Body of pancreas (tissue), 4 donors: ENCODE data around the gene KRTAP2-4. TPM values are rescaled to one million over a fixed set of nuclear protein-coding genes. Genes with fewer than 3 reads are reported as not detected.
"Not testable (repeated sequence)": the region's sequence is repeated elsewhere in the genome, so short reads cannot be mapped to it uniquely, and the experiment has no call there.

Experiments
- ATAC-seq: fragments of 150-250 bp; one replicate; pipeline ENCODE4 v1.9.1; 2016
- DNase-seq, 4 donors: peaks; one replicate each; pipeline ENCODE4 v3.0.0-alpha.2; 2019
- H3K27ac ChIP-seq, 4 donors: fragments of 200-600 bp; sonication (generic); 1 replicate in 3 of 4; 2 replicates in 1 of 4; pipeline versions ENCODE4 v1.5.1 to v1.6.1; 2016 to 2019; ENCODE audit warnings: mild to moderate bottlenecking in 1 of 4, mixed read lengths in 1 of 4, moderate library complexity in 1 of 4
- H3K27me3 ChIP-seq, 2 donors: fragments of 200-600 bp; sonication (generic); one replicate each; pipeline ENCODE4 v1.6.0; 2016; ENCODE audit warnings: mild to moderate bottlenecking in 1 of 2
- H3K36me3 ChIP-seq, 2 donors: fragments of 200-600 bp; sonication (generic); replicated peaks in 1 of 2; 2 replicates each; pipeline ENCODE4 v1.5.1; 2016; ENCODE audit warnings: low read depth in 2 of 2; ENCODE audit not compliant: insufficient read depth in 1 of 2
- H3K4me1 ChIP-seq: fragments of 200-600 bp; sonication (generic); one replicate; pipeline ENCODE4 v1.6.0; 2016
- H3K4me3 ChIP-seq, 2 donors: fragments of 200-600 bp; sonication (generic); 1 replicate in 1 of 2; 2 replicates in 1 of 2; pipeline ENCODE4 v1.5.1; 2016 to 2019
- H3K9me3 ChIP-seq, 3 donors: fragments of 200-600 bp; sonication (generic); 1 replicate in 2 of 3; 2 replicates in 1 of 3; pipeline ENCODE4 v1.5.1; 2016
- POLR2A ChIP-seq, 3 donors: fragments of 450-650 bp; IDR thresholded peaks; one replicate each; pipeline ENCODE4 v1.6.1; 2016; ENCODE audit warnings: antibody characterized with exemption in 3 of 3, mild to moderate bottlenecking in 2 of 3
- WGBS, 2 donors: methylation state at CpG; one replicate each; pipeline ENCODE4 v1.1.5; 2017; 5-methylcytosine and 5-hydroxymethylcytosine counted together
- intact Hi-C: fragments of 100-400 bp; cut with DNase I; formaldehyde crosslinking; loops from one replicate; pipeline ENCODE4 v1.15.1; 2023
- total RNA-seq, 2 donors: library from RNA; depleted of rRNA; stranded (reverse); fragments of >200 nt; gene quantifications; one replicate each; pipeline ENCODE4 v1.1.0, GENCODE V29; 2016
- TF ChIP-seq, protein P1 (sequence below), 7 experiments: fragments of 450-650 bp in 4 of 7; fragments of 200-600 bp in 3 of 7; sonication (generic) in 3 of 7; IDR thresholded peaks; one replicate each; pipeline ENCODE4 v1.5.1; 2016 to 2019; ENCODE audit warnings: antibody characterized with exemption in 7 of 7

The KRTAP2-4 gene
- total RNA-seq, 2 donors from 2014 or later, result not detected

DNA sequence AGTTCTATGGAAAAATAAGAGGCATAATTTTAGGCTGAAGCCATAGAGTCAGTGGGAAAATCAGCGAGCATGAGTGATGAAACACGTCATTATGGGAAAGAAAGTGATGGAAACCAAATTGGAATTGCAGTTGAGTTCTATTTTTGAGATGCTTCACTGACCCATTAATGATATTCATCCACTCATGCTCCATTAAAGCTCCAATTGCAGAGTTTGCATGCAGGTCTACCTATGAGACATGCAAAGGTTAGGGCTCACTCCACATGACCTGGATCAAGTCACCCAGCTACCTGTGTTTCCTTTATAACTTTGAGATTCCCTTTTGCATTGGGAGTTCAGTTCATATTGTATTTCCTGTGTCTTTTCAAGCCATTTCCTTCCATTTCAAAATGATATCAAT, 8.0 kb upstream of the KRTAP2-4 start:
- Histone ChIP-seq H3K27ac (no peak overlapping the region), H3K27me3 (no peaks in the 10 kb centered on the region), H3K4me1 (no peaks in the 10 kb centered on the region), H3K4me3 (no peak overlapping the region), H3K9me3 (no peaks in the 10 kb centered on the region), H3K36me3 (no peaks in the 10 kb centered on the region)
- intact Hi-C loops, result no loop called here
- 91 to 92% methylated on average over 2 of the region's 2 CpGs for WGBS, 2 donors
- ATAC-seq (no peak), DNase-seq (no peak)
- TF ChIP-seq, protein P1, sequence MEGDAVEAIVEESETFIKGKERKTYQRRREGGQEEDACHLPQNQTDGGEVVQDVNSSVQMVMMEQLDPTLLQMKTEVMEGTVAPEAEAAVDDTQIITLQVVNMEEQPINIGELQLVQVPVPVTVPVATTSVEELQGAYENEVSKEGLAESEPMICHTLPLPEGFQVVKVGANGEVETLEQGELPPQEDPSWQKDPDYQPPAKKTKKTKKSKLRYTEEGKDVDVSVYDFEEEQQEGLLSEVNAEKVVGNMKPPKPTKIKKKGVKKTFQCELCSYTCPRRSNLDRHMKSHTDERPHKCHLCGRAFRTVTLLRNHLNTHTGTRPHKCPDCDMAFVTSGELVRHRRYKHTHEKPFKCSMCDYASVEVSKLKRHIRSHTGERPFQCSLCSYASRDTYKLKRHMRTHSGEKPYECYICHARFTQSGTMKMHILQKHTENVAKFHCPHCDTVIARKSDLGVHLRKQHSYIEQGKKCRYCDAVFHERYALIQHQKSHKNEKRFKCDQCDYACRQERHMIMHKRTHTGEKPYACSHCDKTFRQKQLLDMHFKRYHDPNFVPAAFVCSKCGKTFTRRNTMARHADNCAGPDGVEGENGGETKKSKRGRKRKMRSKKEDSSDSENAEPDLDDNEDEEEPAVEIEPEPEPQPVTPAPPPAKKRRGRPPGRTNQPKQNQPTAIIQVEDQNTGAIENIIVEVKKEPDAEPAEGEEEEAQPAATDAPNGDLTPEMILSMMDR (IDR thresholded peaks at IDR 0.05), result no peak
- no peak for TF ChIP-seq POLR2A (IDR thresholded peaks at IDR 0.05)

GRCh38 chr17:41071606-41072360, 6.1 kb upstream of the KRTAP2-4 start:
- 81 to 87% methylated on average over 5 of the region's 5 CpGs for WGBS, 2 donors
- no peaks in the 10 kb centered on the region for H3K9me3 ChIP-seq
- DNase-seq (no peak), ATAC-seq (peak; percentile 24)
- H3K36me3 ChIP-seq, result no peaks in the 10 kb centered on the region
- no peak overlapping the region for H3K4me3 ChIP-seq
- TF ChIP-seq, protein P1 (IDR thresholded peaks at IDR 0.05), result no peak
- TF ChIP-seq POLR2A (IDR thresholded peaks at IDR 0.05), result no peak
- H3K27ac ChIP-seq, result no peak overlapping the region
- no peaks in the 10 kb centered on the region for H3K4me1 ChIP-seq
- no peaks in the 10 kb centered on the region for H3K27me3 ChIP-seq
- intact Hi-C loops, result no loop called here

GRCh38 chr17:41069031-41069430, 3.4 kb upstream of the KRTAP2-4 start:
- DNase-seq (no peak), ATAC-seq (no peak)
- no peaks in the 10 kb centered on the region for H3K36me3 ChIP-seq
- no peaks in the 10 kb centered on the region for H3K27me3 ChIP-seq
- H3K9me3 ChIP-seq, result no peaks in the 10 kb centered on the region
- H3K27ac ChIP-seq, result no peak overlapping the region
- no peak overlapping the region for H3K4me3 ChIP-seq
- WGBS, 2 donors, result 68 to 70% methylated on average over 3 of the region's 3 CpGs
- intact Hi-C loops, result no loop called here
- TF ChIP-seq, protein P1 (IDR thresholded peaks at IDR 0.05), result no peak
- TF ChIP-seq POLR2A (IDR thresholded peaks at IDR 0.05), result no peak
- no peaks in the 10 kb centered on the region for H3K4me1 ChIP-seq

GRCh38 chr17:41067281-41067680, 1.6 kb upstream of the KRTAP2-4 start:
- Histone ChIP-seq H3K27me3 (no peaks in the 10 kb centered on the region), H3K36me3 (no peaks in the 10 kb centered on the region), H3K9me3 (no peaks in the 10 kb centered on the region), H3K27ac (no peak overlapping the region), H3K4me1 (no peaks in the 10 kb centered on the region), H3K4me3 (no peak overlapping the region)
- intact Hi-C loops, result no loop called here
- TF ChIP-seq POLR2A (IDR thresholded peaks at IDR 0.05), result no peak
- TF ChIP-seq, protein P1 (IDR thresholded peaks at IDR 0.05), result no peak
- DNase-seq (no peak), ATAC-seq (no peak)

DNA sequence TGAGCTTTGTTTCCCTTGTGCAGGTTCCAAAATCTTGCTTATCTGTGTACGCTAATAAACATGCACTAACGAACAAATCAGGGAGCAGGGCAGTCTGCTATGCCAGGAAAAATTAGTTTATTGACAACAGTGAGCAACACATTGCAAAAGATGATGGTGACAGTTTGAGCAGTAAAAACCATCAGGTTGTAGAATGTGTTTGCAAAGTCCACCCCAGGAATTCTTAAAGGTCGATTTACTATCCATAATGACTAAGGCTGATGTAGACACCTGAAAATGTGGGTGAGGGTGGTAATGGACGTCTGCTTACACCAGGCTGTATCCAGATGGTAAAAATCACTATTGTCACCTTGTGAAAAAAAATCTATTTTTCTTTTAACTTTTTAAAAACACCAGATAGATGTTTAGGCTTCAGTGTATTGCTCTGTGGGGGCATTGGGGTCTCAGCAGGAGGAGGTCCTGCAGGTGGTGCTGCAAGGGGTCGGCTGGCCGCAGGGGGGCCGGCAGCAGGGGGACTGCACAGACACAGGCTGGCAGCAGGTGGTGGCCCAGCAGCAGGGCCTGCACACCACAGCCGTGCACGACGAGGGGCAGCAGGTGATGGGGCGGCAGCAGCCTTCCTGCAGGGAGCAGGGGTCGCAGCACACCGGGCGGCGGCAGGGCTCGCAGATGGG, 526 bp downstream of the KRTAP2-4 start:
- H3K4me3 ChIP-seq, ATAC-seq, H3K27ac ChIP-seq, intact Hi-C loops, H3K36me3 ChIP-seq, DNase-seq, H3K9me3 ChIP-seq, H3K4me1 ChIP-seq, H3K27me3 ChIP-seq: not testable (repeated sequence)
- WGBS, 2 donors, result 44 to 50% methylated on average over 6 to 7 of the region's 16 CpGs
